ENCODE results near the gene ADGRL2.
"Not testable (repeated sequence)": the region's sequence is repeated elsewhere in the genome, so short reads cannot be mapped to it uniquely, and the experiment has no call there.

Gene ADGRL2

GRCh38 chr1:81850495-81850894, 49.8 kb downstream of the ADGRL2 start:
- DNase-seq = no peak

DNA sequence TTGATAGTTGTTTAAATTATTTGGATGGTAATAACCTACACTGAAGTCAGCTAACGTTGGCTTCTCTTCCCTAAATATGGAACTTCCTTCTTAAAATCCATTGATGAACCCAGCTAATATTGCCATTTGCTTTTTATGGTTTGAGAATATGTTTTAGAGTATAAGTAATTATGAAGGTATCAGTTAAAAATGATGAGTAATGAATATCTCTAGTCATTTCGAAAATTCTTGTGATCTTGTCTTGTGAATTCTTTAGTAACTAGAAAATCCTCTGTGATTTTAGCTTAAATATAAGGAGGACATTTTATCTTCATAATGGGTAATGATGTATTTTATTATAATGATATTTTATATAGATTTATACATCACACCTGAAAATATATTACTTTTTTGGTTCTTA, 50.5 kb downstream of the ADGRL2 start:
- no peak for DNase-seq

DNA sequence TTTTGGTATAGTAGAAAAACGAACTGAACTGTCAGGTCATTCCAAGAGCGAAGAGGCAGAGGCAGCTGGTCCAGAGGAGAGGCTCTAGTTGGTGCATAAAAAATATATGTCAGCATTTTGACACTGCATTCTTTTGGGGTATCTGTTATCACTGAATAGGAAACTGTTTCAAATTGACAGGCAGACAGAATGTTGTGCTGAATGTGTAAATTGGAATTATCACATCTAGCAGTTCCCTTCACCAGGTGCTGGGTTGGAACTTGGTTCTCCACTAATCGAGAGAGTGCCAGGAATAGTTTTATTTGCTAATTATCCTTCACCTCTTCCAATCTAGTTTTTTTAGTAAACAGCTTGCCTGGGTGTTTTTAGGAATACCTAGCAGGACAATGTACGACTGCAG, 52.2 kb downstream of the ADGRL2 start:
- no peak for DNase-seq

GRCh38 chr1:81867235-81867634, 66.5 kb downstream of the ADGRL2 start:
- DNase-seq = no peak

GRCh38 chr1:81869307-81869706, 68.6 kb downstream of the ADGRL2 start:
- DNase-seq = no peak

GRCh38 chr1:81871091-81871490, 70.4 kb downstream of the ADGRL2 start:
- not testable (repeated sequence) for DNase-seq

DNA sequence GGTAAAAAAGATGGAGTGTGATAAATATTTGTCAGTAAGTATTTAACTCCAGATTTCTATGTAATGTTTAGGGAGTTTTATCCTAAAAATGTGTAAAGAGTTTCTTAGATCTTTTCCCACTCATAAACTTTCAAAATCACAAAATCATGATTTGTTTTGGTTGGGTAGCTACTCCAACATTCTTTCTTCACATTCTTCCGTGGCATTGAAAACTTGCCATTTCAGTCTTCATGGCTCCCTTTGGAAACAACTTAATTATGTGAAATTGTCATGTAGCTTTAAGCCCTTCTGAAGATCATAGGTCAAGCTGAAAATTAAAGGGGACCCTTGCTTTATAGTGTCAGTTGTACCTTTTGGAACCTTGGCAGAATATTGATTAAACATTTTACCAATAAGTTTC, 73.2 kb downstream of the ADGRL2 start:
- DNase-seq = no peak

DNA sequence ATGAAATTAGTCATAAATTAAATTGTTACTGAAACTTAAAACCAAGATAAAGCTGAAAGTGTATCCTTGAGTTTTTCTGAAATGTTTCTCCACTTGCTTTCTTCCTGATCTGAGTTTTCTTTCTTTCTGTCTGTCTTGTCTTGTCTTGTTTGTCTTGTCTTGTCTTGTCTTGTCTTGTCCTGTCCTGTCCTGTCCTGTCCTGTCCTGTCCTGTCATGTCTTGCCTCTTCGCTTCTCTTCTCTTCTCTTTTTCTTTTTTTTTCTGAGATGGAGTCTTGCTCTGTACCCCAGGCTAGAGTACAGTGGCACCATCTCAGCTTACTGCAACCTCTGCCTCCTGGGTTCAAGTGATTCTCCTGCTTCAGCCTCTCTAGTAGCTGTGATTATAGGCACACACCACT, 73.7 kb downstream of the ADGRL2 start:
- no peak for DNase-seq

DNA sequence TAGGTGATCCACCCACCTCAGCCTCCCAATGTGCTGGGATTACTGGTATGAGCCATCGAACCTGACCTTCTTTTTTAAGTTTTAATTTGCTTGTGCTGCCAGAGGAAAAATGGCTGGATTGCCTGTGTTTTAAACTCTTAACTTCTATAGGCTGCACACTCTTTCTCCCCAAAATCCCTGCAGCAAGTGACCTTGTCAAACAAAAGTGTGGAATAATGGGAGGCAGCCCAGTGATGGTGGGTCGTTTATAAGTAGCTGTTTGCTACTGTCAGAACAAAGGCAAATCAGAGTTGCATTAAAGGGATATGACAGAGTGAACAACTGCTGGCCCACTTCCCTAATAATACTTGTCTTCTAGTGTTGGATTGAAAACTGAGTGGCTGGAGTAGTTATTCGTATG, 74.2 kb downstream of the ADGRL2 start:
- no peak for DNase-seq

DNA sequence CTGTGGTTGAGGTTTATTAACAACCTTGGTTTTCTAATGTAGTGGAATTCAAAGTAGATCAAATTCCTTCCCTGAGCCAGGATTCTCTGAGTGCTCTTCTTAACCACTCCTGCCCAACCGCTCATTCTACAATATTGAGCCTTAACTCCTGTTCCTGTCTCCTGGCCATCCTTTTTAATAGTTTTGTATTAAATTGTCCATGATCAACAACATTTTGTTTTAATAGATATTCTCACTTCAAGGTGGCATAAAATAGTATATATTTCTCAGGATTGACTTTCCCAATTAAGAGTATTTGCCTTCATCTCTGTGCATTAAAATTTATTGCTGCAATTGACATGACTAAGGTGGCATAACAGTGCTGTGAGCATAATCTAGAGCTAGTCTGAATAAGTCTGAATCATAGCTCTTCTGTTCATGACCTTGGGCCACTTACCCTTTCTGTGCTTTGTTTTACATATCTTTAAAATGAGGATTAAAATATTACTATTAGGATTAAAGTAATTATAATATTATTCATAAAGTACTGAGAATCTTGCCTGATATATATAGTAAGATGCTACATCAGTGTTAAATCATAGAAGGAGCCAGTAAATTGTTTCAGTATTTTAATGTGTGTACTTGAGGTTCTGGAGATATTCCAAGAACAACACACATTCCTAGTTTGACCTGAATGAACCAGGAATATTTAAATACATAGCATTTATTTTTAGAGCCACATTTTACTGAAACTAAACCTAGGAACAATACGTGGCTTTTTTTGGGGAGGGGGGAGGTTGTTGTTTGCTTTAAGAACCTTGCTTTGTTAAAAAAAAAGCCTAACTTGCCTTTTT, 76.4 kb downstream of the ADGRL2 start:
- DNase-seq = no peak

DNA sequence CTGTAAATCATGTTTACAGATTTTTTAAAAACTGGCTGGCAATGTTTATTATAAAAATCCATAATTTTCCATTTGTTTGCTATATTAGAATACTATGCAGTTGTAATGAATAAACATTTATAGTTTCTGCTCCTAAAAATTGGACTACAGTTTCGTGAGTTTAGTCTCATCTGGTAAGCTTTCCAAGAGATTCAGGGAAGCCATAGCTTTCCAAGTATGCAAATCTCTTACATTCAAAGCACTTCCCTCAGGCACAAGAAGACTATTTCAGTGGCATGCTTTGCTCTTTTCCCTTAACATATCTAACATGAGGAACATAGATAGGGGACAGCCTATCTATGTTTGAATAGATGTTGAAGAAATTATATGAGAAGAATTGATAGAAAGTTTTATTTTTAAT, 77.2 kb downstream of the ADGRL2 start:
- no peak for DNase-seq

GRCh38 chr1:81878538-81878937, 77.8 kb downstream of the ADGRL2 start:
- DNase-seq = no peak

DNA sequence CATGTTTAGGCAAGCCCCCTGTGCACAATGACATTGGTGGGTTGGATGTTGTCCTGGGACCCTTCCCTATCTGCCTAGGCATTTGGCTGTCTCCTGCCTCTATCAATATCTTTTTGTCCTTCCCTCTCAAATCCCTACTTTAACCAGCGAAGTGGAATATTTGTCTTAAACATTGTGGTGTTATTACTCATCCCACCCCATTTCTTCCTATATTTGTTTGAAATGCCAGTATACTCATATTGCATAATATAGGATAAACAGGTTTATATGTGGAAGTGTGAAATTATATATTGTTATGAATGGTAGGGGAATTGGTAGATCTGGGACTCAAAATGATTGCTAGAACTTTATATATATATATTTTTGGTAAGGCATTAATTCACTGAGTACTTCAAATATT, 80.0 kb downstream of the ADGRL2 start:
- DNase-seq = no peak

GRCh38 chr1:81885291-81885690, 84.6 kb downstream of the ADGRL2 start:
- DNase-seq = no peak

- DNase-seq = not testable (repeated sequence)
These were observed 85.6 kb downstream of the ADGRL2 start for GRCh38 chr1:81886292-81886691.

- no peak for DNase-seq
These were observed 86.8 kb downstream of the ADGRL2 start for GRCh38 chr1:81887421-81888144.

- DNase-seq = no peak
These were observed 88.4 kb downstream of the ADGRL2 start for GRCh38 chr1:81889166-81889565.

- DNase-seq = no peak
These were observed 94.1 kb downstream of the ADGRL2 start for GRCh38 chr1:81894867-81895266.

- no peak for DNase-seq
These were observed 98.6 kb downstream of the ADGRL2 start for GRCh38 chr1:81899214-81899821.

GRCh38 chr1:81907575-81907974, 106.8 kb downstream of the ADGRL2 start:
- DNase-seq = no peak

DNA sequence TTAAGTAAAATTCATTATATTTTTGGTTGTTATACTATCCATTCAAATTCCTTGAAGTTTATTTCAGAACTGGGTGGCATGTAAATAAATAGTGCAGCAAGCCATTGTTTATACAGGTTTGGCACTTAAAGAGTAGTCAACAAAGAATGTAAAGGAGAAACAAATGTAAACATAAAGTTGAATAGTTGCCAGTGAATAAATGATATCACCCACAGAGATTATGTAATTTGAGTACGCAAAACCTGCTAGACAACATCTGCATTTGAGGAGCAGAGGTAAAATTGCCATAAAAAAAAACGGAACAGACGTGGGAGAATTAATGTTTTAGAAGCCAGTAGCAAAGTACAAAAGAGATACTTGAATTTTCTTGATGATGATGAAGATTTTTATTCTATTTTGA, 111.6 kb downstream of the ADGRL2 start:
- no peak for DNase-seq

GRCh38 chr1:81915937-81916336, 115.2 kb downstream of the ADGRL2 start:
- DNase-seq = no peak

DNA sequence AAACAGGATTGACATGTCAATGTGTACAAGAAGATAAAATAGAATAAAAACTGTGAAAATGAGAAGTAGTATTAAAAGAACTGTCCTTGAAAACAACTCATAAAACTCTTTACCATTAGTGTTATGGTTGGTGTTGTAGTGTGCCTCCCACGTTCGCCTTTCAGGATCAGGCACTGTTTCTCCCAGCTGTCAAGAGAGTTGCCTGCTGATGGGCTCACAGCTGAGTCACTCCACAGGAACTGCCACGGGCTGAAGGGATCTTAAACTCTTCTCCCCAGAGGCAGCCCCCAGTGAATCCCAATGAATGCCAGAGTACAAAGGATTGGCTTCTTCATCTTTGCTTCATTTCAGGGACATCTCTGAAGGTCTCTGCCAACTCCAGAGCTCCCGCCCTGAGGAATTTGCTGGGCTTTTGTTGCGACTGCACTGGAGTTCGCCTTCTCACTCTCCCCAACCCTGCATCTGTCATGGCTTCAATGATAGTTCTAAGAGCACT, 119.6 kb downstream of the ADGRL2 start:
- DNase-seq = no peak

DNA sequence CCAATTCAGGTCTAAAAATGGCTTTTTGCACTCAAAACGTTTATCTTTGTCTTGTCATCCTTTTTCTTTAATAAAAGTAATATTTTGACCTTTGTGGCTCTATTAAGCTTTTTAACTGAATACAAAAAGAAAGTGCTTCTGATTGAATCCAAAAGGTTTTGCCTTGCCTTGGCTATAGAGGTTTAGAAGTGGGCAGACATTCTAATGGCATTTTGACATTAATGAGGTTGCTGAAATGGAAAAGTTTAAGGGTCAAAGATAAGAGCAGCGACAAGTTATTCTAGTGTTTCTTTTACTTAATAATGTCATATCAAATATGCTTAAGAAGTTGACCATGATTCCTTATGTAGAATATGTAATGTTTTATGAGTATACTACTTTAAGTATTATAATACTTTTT, 120.2 kb downstream of the ADGRL2 start:
- no peak for DNase-seq
